ENCODE results near the gene POLR3A.

DNA sequence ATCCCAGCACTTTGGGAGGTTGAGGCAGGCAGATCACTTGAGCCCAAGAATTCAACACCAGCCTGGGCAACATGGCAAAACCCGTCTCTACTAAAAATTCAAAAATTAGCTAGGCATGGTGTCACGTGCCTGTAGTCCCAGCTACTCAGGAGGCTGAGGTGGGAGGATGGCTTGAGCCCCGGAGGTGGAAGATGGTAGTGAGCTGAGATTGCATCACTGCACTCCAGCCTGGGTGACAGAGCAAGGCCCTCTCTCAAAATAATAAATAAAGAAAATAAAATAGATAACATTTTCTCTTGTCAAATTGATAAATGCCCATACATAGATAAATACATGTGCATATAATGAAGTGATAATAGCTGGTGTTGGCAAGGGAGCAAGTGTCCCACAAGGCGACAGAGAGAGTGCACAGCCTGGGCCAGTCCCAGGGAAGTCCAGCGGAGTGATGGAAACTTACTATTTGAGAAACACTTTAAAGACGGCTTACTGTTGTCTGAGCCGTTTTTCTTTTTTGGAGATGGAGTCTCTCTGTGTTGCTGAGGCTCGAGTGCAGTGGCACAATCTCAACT is 69.3 kb downstream of the POLR3A start:
- TF ChIP-seq CTCF (IDR thresholded peaks at IDR 0.05) = no peak
- no peak for TF ChIP-seq POLR2A (IDR thresholded peaks at IDR 0.05)
